CD14-positive monocyte (primary cell): Measurements from ENCODE around the gene FOXC1. TPM values are rescaled to one million over a fixed set of nuclear protein-coding genes. Genes with fewer than 3 reads are reported as not detected.
A peak's percentile ranks its signal among the peaks of the same experiment; 100 is the strongest.

Experiments used
- DNase-seq, 3 donors: peaks; one replicate each; pipeline ENCODE4 v3.0.0-alpha.2; 2011 to 2022
- H2AFZ ChIP-seq: 2 replicates; pipeline ENCODE4 v1.6.0; 2012; ENCODE audit warnings: mild to moderate bottlenecking, low read depth, low read length, inconsistent platforms; ENCODE audit not compliant: insufficient read depth, poor library complexity, severe bottlenecking
- H3K27ac ChIP-seq, 2 donors: 1 replicate in 1 of 2; 2 replicates in 1 of 2; pipeline ENCODE4 v1.5.1; 2012 to 2013; ENCODE audit warnings: low read length in 2 of 2, control low read depth in 1 of 2, inconsistent platforms in 1 of 2, low read depth in 1 of 2, mild to moderate bottlenecking in 1 of 2
- H3K27me3 ChIP-seq, 2 donors: one replicate each; pipeline versions ENCODE4 v1.6.0 to v1.6.1; 2011 to 2013; ENCODE audit warnings: low read length in 2 of 2; ENCODE audit not compliant: control insufficient read depth in 2 of 2, insufficient read depth in 2 of 2
- H3K36me3 ChIP-seq, 2 donors: replicated peaks in 1 of 2; 1 replicate in 1 of 2; 2 replicates in 1 of 2; pipeline versions ENCODE4 v1.5.1 to v1.6.1; 2012 to 2013; ENCODE audit warnings: low read length in 2 of 2, control low read depth in 1 of 2, inconsistent platforms in 1 of 2, mild to moderate bottlenecking in 1 of 2; ENCODE audit not compliant: insufficient read depth in 2 of 2, control insufficient read depth in 1 of 2
- H3K4me1 ChIP-seq, 2 donors: 1 replicate in 1 of 2; 2 replicates in 1 of 2; pipeline versions ENCODE4 v1.5.1 to v1.6.1; 2012 to 2013; ENCODE audit warnings: low read length in 2 of 2, control low read depth in 1 of 2, inconsistent platforms in 1 of 2, mild to moderate bottlenecking in 1 of 2, moderate library complexity in 1 of 2; ENCODE audit not compliant: insufficient read depth in 2 of 2, control insufficient read depth in 1 of 2
- H3K4me2 ChIP-seq: replicated peaks from 2 replicates; pipeline ENCODE3; 2012; ENCODE audit warnings: low read length, moderate library complexity, mild to moderate bottlenecking; ENCODE audit not compliant: poor library complexity, severe bottlenecking; ENCODE audit errors: extremely low read depth
- H3K4me3 ChIP-seq, 3 experiments: fragments of 200-600 bp in 1 of 3; sonication (generic) in 1 of 3; replicated peaks in 1 of 3; 1 replicate in 2 of 3; 2 replicates in 1 of 3; pipeline ENCODE4 v1.5.1; 2011 to 2013; ENCODE audit warnings: low read length in 3 of 3, mild to moderate bottlenecking in 3 of 3, control low read depth in 2 of 3, low read depth in 2 of 3, inconsistent platforms in 1 of 3, moderate library complexity in 1 of 3
- H3K79me2 ChIP-seq: 2 replicates; pipeline ENCODE4 v1.6.0; 2012; ENCODE audit warnings: mild to moderate bottlenecking, control low read depth, inconsistent platforms, low read length, moderate library complexity; ENCODE audit not compliant: insufficient read depth
- H3K9ac ChIP-seq: 2 replicates; pipeline ENCODE4 v1.6.0; 2017; ENCODE audit warnings: low read length, mild to moderate bottlenecking; ENCODE audit not compliant: insufficient read depth, poor library complexity, severe bottlenecking
- H3K9me3 ChIP-seq, 2 donors: replicated peaks in 1 of 2; 1 replicate in 1 of 2; 2 replicates in 1 of 2; pipeline versions ENCODE4 v1.5.1 to v1.6.1; 2012 to 2013; ENCODE audit warnings: low read length in 2 of 2, control low read depth in 1 of 2; ENCODE audit not compliant: control insufficient read depth in 1 of 2, insufficient read depth in 1 of 2
- H4K20me1 ChIP-seq: 2 replicates; pipeline ENCODE4 v1.6.0; 2012; ENCODE audit warnings: mild to moderate bottlenecking, low read length, control low read depth, moderate library complexity; ENCODE audit not compliant: insufficient read depth
- H3K27ac Mint-ChIP-seq, 7 donors: one replicate each; pipeline ENCODE4 v1.8.0; 2020; ENCODE audit warnings: mild to moderate bottlenecking in 7 of 7, mixed read lengths in 7 of 7, moderate library complexity in 6 of 7, inconsistent platforms in 2 of 7
- H3K27me3 Mint-ChIP-seq, 3 donors: one replicate each; pipeline ENCODE4 v1.8.0; 2021 to 2022; ENCODE audit warnings: low read depth in 3 of 3, mild to moderate bottlenecking in 3 of 3, mixed read lengths in 3 of 3, moderate library complexity in 3 of 3, inconsistent platforms in 1 of 3
- H3K36me3 Mint-ChIP-seq, 2 donors: one replicate each; pipeline ENCODE4 v1.8.0; 2020; ENCODE audit warnings: mixed read lengths in 2 of 2, inconsistent platforms in 1 of 2, mild to moderate bottlenecking in 1 of 2
- H3K4me1 Mint-ChIP-seq: one replicate; pipeline ENCODE4 v1.8.0; 2020; ENCODE audit warnings: mild to moderate bottlenecking, mixed read lengths
- H3K4me3 Mint-ChIP-seq, 2 donors: one replicate each; pipeline ENCODE4 v1.8.0; 2020; ENCODE audit warnings: mild to moderate bottlenecking in 2 of 2, mixed read lengths in 2 of 2, moderate library complexity in 1 of 2
- H3K9me3 Mint-ChIP-seq, 7 donors: one replicate each; pipeline ENCODE4 v1.8.0; 2020 to 2022; ENCODE audit warnings: mixed read lengths in 7 of 7, mild to moderate bottlenecking in 6 of 7, moderate library complexity in 6 of 7, inconsistent platforms in 2 of 7
- CTCF ChIP-seq: fragments of 200-600 bp; IDR thresholded peaks from one replicate; pipeline ENCODE4 v1.8.0; 2022; ENCODE audit warnings: antibody characterized with exemption, mild to moderate bottlenecking
- WGBS: methylation state at CpG from one replicate; pipeline ENCODE4 v1.1.5; 2013; ENCODE audit warnings: missing lambda C conversion rate; ENCODE audit not compliant: insufficient coverage; 5-methylcytosine and 5-hydroxymethylcytosine counted together
- intact Hi-C, 2 donors: fragments of 100-400 bp; cut with micrococcal nuclease; formaldehyde crosslinking; loops; one replicate each; pipeline versions ENCODE4 v1.15.0 to v1.15.1; 2023
- polyA plus RNA-seq, 3 donors: library from polyadenylated mRNA; depleted of rRNA in 1 of 3; unstranded in 2 of 3; stranded (reverse) in 1 of 3; fragments of 300-500 nt in 2 of 3; fragments of >200 nt in 1 of 3; fragmentation: Illumina TruSeq in 2 of 3; gene quantifications; 1 replicate in 2 of 3; 2 replicates in 1 of 3; pipeline ENCODE4 v1.2.3, GENCODE V29; 2012 to 2021

FOXC1 gene
- polyA plus RNA-seq, 3 donors = 0.36 TPM; not detected in 2

DNA sequence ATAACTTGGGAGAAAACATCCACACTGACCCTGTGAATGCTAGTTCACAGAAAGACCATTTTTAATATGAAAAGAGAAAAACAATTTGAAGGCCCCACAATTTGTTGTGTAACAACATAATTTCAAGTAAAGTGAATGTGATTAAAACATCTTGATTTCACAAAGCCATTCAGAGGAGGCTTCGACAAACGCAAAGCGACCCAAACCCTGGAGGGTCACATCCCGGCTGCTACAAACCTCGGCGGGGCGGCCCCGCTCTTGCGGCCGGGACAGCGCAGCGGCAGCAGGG is 14.0 kb downstream of the FOXC1 start:
- intact Hi-C loops = no loop called here

GRCh38 chr6:1624058-1624850 is 14.5 kb downstream of the FOXC1 start:
- peak overlapping the region; percentile 90 for H3K4me2 ChIP-seq
- no peak overlapping the region for H2AFZ ChIP-seq
- peaks cover 23 to 33% of the 10 kb centered on the region in 2 donors for H3K4me1 ChIP-seq
- peak overlapping the region; percentile 17 for H3K9ac ChIP-seq
- Mint-ChIP-seq H3K4me3 (peak overlapping the region; percentile 82 to 93), H3K4me1 (peaks cover 26% of the 10 kb centered on the region), H3K27me3 (peaks cover 78 to 97% (median 86%) of the 10 kb centered on the region in 3 donors), H3K9me3 (peaks cover 0 to 25% (median 5%) of the 10 kb centered on the region in 7 donors), H3K36me3 (peaks cover 21 to 27% of the 10 kb centered on the region in 2 donors), H3K27ac (no peak overlapping the region)
- DNase-seq = no peak
- WGBS = 37% methylated on average over 52 of the region's 66 CpGs
- intact Hi-C loops = no loop called here
- no peaks in the 10 kb centered on the region for H3K79me2 ChIP-seq
- H3K27ac ChIP-seq = no peak overlapping the region
- H3K4me3 ChIP-seq = peak overlapping the region; percentile 13 to 69 (median 26)
- peaks cover 0 to 13% of the 10 kb centered on the region in 2 donors for H3K9me3 ChIP-seq
- no peaks in the 10 kb centered on the region for H3K36me3 ChIP-seq
- peaks cover 67 to 96% of the 10 kb centered on the region in 2 donors for H3K27me3 ChIP-seq
- TF ChIP-seq CTCF = no peak
- H4K20me1 ChIP-seq = peaks cover 3% of the 10 kb centered on the region

More for the DNA sequence above, 14.0 kb downstream of the FOXC1 start:
- H3K36me3 ChIP-seq = no peaks in the 10 kb centered on the region
- H2AFZ ChIP-seq = no peak overlapping the region
- H3K9ac ChIP-seq = no peak overlapping the region
- H3K27me3 Mint-ChIP-seq = peaks cover 80 to 98% (median 88%) of the 10 kb centered on the region in 3 donors
- no peaks in the 10 kb centered on the region for H3K79me2 ChIP-seq
- TF ChIP-seq CTCF = no peak
- no peak overlapping the region for H3K4me2 ChIP-seq
- no peak overlapping the region for H3K27ac ChIP-seq
- H3K4me3 ChIP-seq = no peak overlapping the region
- H3K27ac Mint-ChIP-seq = peak overlapping the region in 1 of 7 donors; percentile 2
- H3K4me1 Mint-ChIP-seq = peaks cover 26% of the 10 kb centered on the region
- peaks cover 0 to 13% of the 10 kb centered on the region in 2 donors for H3K9me3 ChIP-seq
- H3K36me3 Mint-ChIP-seq = peaks cover 21 to 27% of the 10 kb centered on the region in 2 donors
- peak overlapping the region in 1 of 2 donors; percentile 79 for H3K4me3 Mint-ChIP-seq
- DNase-seq = no peak
- peaks cover 67 to 97% of the 10 kb centered on the region in 2 donors for H3K27me3 ChIP-seq
- H4K20me1 ChIP-seq = peaks cover 3% of the 10 kb centered on the region
- H3K4me1 ChIP-seq = peaks cover 23 to 33% of the 10 kb centered on the region in 2 donors
- 98% methylated on average over 12 of the region's 12 CpGs for WGBS
- H3K9me3 Mint-ChIP-seq = peaks cover 0 to 25% (median 5%) of the 10 kb centered on the region in 7 donors
